Loucy (cell line): Measurements from ENCODE around the gene S100A11.

ENCODE experiments used
- EZH2phosphoT487 ChIP-seq: fragments of 200-600 bp; IDR thresholded peaks from 2 replicates; pipeline ENCODE4 v1.6.1; 2018; ENCODE audit warnings: antibody characterized with exemption, mild to moderate bottlenecking, moderate library complexity, borderline replicate concordance
- TF ChIP-seq, protein P1 (sequence below): fragments of 200-600 bp; sonication (generic); conservative IDR thresholded peaks from 2 replicates; pipeline ENCODE4 v1.5.1; 2014; ENCODE audit warnings: mild to moderate bottlenecking, antibody characterized with exemption, low read length

- TF ChIP-seq, protein P1, sequence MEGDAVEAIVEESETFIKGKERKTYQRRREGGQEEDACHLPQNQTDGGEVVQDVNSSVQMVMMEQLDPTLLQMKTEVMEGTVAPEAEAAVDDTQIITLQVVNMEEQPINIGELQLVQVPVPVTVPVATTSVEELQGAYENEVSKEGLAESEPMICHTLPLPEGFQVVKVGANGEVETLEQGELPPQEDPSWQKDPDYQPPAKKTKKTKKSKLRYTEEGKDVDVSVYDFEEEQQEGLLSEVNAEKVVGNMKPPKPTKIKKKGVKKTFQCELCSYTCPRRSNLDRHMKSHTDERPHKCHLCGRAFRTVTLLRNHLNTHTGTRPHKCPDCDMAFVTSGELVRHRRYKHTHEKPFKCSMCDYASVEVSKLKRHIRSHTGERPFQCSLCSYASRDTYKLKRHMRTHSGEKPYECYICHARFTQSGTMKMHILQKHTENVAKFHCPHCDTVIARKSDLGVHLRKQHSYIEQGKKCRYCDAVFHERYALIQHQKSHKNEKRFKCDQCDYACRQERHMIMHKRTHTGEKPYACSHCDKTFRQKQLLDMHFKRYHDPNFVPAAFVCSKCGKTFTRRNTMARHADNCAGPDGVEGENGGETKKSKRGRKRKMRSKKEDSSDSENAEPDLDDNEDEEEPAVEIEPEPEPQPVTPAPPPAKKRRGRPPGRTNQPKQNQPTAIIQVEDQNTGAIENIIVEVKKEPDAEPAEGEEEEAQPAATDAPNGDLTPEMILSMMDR, result no peak
- no peak for TF ChIP-seq EZH2phosphoT487
Observed at GRCh38 chr1:152029144-152029928, 7.5 kb downstream of the S100A11 start.
